NB4 (cell line): Measurements from ENCODE around the gene RASSF4.

Experiments used
- DNase-seq: peaks from one replicate; pipeline ENCODE4 v3.0.0; 2010; ENCODE audit warnings: low read depth
- H3K4me3 ChIP-seq: one replicate; pipeline ENCODE4 v1.5.1; 2011; ENCODE audit warnings: mild to moderate bottlenecking, low read depth, low read length, moderate library complexity
- CTCF ChIP-seq: IDR thresholded peaks from one replicate; pipeline ENCODE4 v1.5.1; 2012; ENCODE audit warnings: low read depth, low read length
- MAX ChIP-seq: IDR thresholded peaks from 2 replicates; pipeline ENCODE4 v1.6.1; 2011; ENCODE audit warnings: low read depth, low read length
- MYC ChIP-seq: IDR thresholded peaks from 2 replicates; pipeline ENCODE4 v1.6.1; 2011; ENCODE audit warnings: low read depth, low read length
- POLR2A ChIP-seq: IDR thresholded peaks from 2 replicates; pipeline ENCODE4 v1.6.1; 2011; ENCODE audit warnings: mild to moderate bottlenecking; ENCODE audit not compliant: insufficient read length; ENCODE audit errors: extremely low read depth

Gene RASSF4

GRCh38 chr10:44954042-44954441 lies 5.6 kb upstream of the RASSF4 start:
- H3K4me3 ChIP-seq, result no peak overlapping the region
- no peak for TF ChIP-seq MYC
- TF ChIP-seq POLR2A, result no peak
- no peak for TF ChIP-seq CTCF
- no peak for DNase-seq

- no peak for DNase-seq
- no peak overlapping the region for H3K4me3 ChIP-seq
- TF ChIP-seq POLR2A (no peak), CTCF (no peak), MYC (no peak), MAX (no peak)
Observed at GRCh38 chr10:44954962-44955361, 4.6 kb upstream of the RASSF4 start.

- TF ChIP-seq MYC (no peak), CTCF (no peak), POLR2A (no peak), MAX (no peak)
- H3K4me3 ChIP-seq, result no peak overlapping the region
- DNase-seq, result no peak
Observed at GRCh38 chr10:44955413-44956070, 4.1 kb upstream of the RASSF4 start.

GRCh38 chr10:44956226-44956625 lies 3.4 kb upstream of the RASSF4 start:
- DNase-seq, result no peak
- TF ChIP-seq MYC, result no peak
- TF ChIP-seq MAX, result no peak
- TF ChIP-seq CTCF, result no peak
- TF ChIP-seq POLR2A, result no peak
- H3K4me3 ChIP-seq, result no peak overlapping the region

- no peak overlapping the region for H3K4me3 ChIP-seq
- TF ChIP-seq CTCF (no peak), MAX (no peak), POLR2A (no peak), MYC (no peak)
- DNase-seq, result no peak
Observed at GRCh38 chr10:44956717-44957706, 2.6 kb upstream of the RASSF4 start.
